ENCODE measurements around the gene CCS.

- TF ChIP-seq, protein P1, sequence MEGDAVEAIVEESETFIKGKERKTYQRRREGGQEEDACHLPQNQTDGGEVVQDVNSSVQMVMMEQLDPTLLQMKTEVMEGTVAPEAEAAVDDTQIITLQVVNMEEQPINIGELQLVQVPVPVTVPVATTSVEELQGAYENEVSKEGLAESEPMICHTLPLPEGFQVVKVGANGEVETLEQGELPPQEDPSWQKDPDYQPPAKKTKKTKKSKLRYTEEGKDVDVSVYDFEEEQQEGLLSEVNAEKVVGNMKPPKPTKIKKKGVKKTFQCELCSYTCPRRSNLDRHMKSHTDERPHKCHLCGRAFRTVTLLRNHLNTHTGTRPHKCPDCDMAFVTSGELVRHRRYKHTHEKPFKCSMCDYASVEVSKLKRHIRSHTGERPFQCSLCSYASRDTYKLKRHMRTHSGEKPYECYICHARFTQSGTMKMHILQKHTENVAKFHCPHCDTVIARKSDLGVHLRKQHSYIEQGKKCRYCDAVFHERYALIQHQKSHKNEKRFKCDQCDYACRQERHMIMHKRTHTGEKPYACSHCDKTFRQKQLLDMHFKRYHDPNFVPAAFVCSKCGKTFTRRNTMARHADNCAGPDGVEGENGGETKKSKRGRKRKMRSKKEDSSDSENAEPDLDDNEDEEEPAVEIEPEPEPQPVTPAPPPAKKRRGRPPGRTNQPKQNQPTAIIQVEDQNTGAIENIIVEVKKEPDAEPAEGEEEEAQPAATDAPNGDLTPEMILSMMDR (IDR thresholded peaks at IDR 0.05) = no peak
- TF ChIP-seq POLR2A (IDR thresholded peaks at IDR 0.05) = no peak
Observed at GRCh38 chr11:66653123-66653522, 60.1 kb downstream of the CCS start.

Data from right lobe of liver (tissue), 4 donors.